Body of pancreas (tissue), 4 donors: ENCODE results near the gene CAMKK2. TPM values are rescaled to one million over a fixed set of nuclear protein-coding genes. Genes with fewer than 3 reads are reported as not detected.

ENCODE experiments used
- ATAC-seq: fragments of 150-250 bp; one replicate; pipeline ENCODE4 v1.9.1; 2016
- DNase-seq, 4 donors: peaks; one replicate each; pipeline ENCODE4 v3.0.0-alpha.2; 2019
- H3K27ac ChIP-seq, 4 donors: fragments of 200-600 bp; sonication (generic); 1 replicate in 3 of 4; 2 replicates in 1 of 4; pipeline versions ENCODE4 v1.5.1 to v1.6.1; 2016 to 2019; ENCODE audit warnings: mild to moderate bottlenecking in 1 of 4, mixed read lengths in 1 of 4, moderate library complexity in 1 of 4
- H3K27me3 ChIP-seq, 2 donors: fragments of 200-600 bp; sonication (generic); one replicate each; pipeline ENCODE4 v1.6.0; 2016; ENCODE audit warnings: mild to moderate bottlenecking in 1 of 2
- H3K36me3 ChIP-seq, 2 donors: fragments of 200-600 bp; sonication (generic); replicated peaks in 1 of 2; 2 replicates each; pipeline ENCODE4 v1.5.1; 2016; ENCODE audit warnings: low read depth in 2 of 2; ENCODE audit not compliant: insufficient read depth in 1 of 2
- H3K4me1 ChIP-seq: fragments of 200-600 bp; sonication (generic); one replicate; pipeline ENCODE4 v1.6.0; 2016
- H3K4me3 ChIP-seq, 2 donors: fragments of 200-600 bp; sonication (generic); 1 replicate in 1 of 2; 2 replicates in 1 of 2; pipeline ENCODE4 v1.5.1; 2016 to 2019
- H3K9me3 ChIP-seq, 3 donors: fragments of 200-600 bp; sonication (generic); 1 replicate in 2 of 3; 2 replicates in 1 of 3; pipeline ENCODE4 v1.5.1; 2016
- POLR2A ChIP-seq, 3 donors: fragments of 450-650 bp; IDR thresholded peaks; one replicate each; pipeline ENCODE4 v1.6.1; 2016; ENCODE audit warnings: antibody characterized with exemption in 3 of 3, mild to moderate bottlenecking in 2 of 3
- WGBS, 2 donors: methylation state at CpG; one replicate each; pipeline ENCODE4 v1.1.5; 2017; 5-methylcytosine and 5-hydroxymethylcytosine counted together
- intact Hi-C: fragments of 100-400 bp; cut with DNase I; formaldehyde crosslinking; loops from one replicate; pipeline ENCODE4 v1.15.1; 2023
- total RNA-seq, 2 donors: library from RNA; depleted of rRNA; stranded (reverse); fragments of >200 nt; gene quantifications; one replicate each; pipeline ENCODE4 v1.1.0, GENCODE V29; 2016
- TF ChIP-seq, protein P1 (sequence below), 7 experiments: fragments of 450-650 bp in 4 of 7; fragments of 200-600 bp in 3 of 7; sonication (generic) in 3 of 7; IDR thresholded peaks; one replicate each; pipeline ENCODE4 v1.5.1; 2016 to 2019; ENCODE audit warnings: antibody characterized with exemption in 7 of 7

CAMKK2 gene
- total RNA-seq, 2 donors from 2014 or later: 17.4 to 70.5 TPM

DNA sequence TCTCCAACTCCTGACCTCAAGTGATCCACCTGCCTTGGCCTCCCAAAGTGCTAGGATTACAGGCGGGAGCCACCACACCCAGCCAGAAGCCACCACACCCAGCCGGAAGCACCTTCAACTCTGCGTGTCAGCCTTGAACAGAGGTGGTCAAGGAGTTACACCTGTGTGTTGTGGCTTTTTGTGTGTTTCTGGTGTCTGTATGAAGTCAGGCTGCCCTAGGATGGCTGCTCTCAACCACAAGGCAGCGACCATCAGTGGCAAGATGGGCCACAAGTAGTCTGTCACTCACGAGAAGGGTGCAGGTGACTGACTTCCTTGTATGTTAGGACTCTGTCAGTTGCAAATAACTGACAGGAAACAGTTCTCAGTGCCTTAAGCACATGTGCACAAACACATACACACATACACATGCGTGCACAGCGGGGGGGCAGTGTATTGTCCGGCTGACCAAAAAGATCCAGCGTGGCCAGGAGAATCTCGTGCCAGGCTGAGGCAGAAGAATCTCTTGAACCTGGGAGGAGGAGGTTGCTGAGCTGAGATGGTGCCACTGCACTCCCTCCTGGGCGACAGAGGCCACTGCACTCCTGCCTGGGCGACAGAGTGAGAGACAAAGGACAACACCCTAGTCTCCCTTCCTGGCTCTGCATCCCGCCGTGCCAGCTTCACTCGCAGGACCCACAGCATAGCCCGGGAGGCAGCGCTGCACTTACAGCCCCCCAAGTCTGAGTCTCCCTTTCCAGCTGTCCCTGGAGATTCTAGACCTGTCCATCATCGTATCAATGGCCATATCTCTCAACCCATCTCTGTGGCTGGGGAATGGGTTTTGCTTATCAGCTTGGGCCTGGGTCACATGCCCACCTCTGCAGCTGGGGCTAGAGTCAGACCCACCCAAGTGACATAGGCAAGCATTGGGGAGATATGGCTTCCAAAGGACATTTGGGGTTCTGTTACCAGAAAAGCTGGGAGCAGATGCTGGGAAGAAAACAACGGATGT, 72.9 kb downstream of the CAMKK2 start:
- Histone ChIP-seq H3K27me3 (no peaks in the 10 kb centered on the region), H3K4me3 (no peak overlapping the region), H3K27ac (peak overlapping the region in 2 of 4 donors; percentile 9 to 18), H3K9me3 (no peaks in the 10 kb centered on the region), H3K36me3 (peaks cover 0 to 2% of the 10 kb centered on the region in 2 donors), H3K4me1 (peaks cover 44% of the 10 kb centered on the region)
- DNase-seq (peak; percentile 36 to 54 (median 44)), ATAC-seq (no peak)
- intact Hi-C loops: no loop called here
- 67 to 69% methylated on average over 16 to 19 of the region's 19 CpGs for WGBS, 2 donors
- no peak for TF ChIP-seq POLR2A (IDR thresholded peaks at IDR 0.05)
- TF ChIP-seq, protein P1, sequence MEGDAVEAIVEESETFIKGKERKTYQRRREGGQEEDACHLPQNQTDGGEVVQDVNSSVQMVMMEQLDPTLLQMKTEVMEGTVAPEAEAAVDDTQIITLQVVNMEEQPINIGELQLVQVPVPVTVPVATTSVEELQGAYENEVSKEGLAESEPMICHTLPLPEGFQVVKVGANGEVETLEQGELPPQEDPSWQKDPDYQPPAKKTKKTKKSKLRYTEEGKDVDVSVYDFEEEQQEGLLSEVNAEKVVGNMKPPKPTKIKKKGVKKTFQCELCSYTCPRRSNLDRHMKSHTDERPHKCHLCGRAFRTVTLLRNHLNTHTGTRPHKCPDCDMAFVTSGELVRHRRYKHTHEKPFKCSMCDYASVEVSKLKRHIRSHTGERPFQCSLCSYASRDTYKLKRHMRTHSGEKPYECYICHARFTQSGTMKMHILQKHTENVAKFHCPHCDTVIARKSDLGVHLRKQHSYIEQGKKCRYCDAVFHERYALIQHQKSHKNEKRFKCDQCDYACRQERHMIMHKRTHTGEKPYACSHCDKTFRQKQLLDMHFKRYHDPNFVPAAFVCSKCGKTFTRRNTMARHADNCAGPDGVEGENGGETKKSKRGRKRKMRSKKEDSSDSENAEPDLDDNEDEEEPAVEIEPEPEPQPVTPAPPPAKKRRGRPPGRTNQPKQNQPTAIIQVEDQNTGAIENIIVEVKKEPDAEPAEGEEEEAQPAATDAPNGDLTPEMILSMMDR (IDR thresholded peaks at IDR 0.05): peak in 5 of 7 experiments; percentile 17 to 57 (median 50)

GRCh38 chr12:121222847-121223246, 73.7 kb downstream of the CAMKK2 start:
- intact Hi-C loops: no loop called here
- Histone ChIP-seq H3K36me3 (peaks cover 0 to 2% of the 10 kb centered on the region in 2 donors), H3K9me3 (no peaks in the 10 kb centered on the region), H3K27me3 (no peaks in the 10 kb centered on the region), H3K27ac (no peak overlapping the region), H3K4me1 (peaks cover 49% of the 10 kb centered on the region), H3K4me3 (no peak overlapping the region)
- DNase-seq (no peak), ATAC-seq (no peak)
- WGBS, 2 donors: 86 to 87% methylated on average over 10 of the region's 10 CpGs
- no peak for TF ChIP-seq POLR2A (IDR thresholded peaks at IDR 0.05)
- TF ChIP-seq, protein P1 (IDR thresholded peaks at IDR 0.05): no peak

DNA sequence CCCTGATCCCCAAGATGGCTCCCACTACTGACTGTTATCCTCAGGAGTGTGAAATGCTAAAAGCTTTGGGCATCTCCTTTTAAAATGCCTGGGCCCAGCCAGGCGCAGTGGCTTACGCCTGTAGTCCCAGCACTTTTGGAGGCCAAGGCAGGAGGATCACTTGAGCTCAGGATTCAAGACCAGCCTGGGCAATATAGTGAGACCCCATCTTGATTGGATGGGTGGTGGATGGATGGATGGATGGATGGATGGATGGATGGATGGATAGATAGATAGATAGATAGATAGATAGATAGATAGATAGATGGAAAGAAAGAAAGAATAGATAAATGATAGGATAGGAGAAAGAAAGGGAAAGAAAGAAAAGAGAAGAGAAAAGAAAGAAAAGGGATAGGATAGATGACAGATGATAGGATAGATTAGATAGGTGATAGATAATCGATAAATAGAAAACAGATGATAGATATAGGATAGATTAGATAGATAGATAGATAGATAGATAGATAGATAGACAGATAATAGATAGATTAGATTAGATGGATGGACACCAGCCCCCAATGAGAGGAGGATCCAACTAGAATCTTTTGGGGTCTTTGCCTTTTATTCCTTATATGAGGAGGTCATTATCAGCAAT, 77.0 kb downstream of the CAMKK2 start:
- Histone ChIP-seq H3K4me3 (no peak overlapping the region), H3K27ac (peak overlapping the region; percentile 79 to 90 (median 86)), H3K27me3 (no peaks in the 10 kb centered on the region), H3K9me3 (no peaks in the 10 kb centered on the region), H3K36me3 (peaks cover 0 to 2% of the 10 kb centered on the region in 2 donors), H3K4me1 (peaks cover 64% of the 10 kb centered on the region)
- ATAC-seq (no peak), DNase-seq (peak in 1 of 4 donors; percentile 21)
- WGBS, 2 donors: 87 to 90% methylated on average over 3 of the region's 3 CpGs
- TF ChIP-seq, protein P1 (IDR thresholded peaks at IDR 0.05): no peak
- no peak for TF ChIP-seq POLR2A (IDR thresholded peaks at IDR 0.05)
- intact Hi-C loops: no loop called here

GRCh38 chr12:121218588-121219352, 77.7 kb downstream of the CAMKK2 start:
- peaks cover 0 to 2% of the 10 kb centered on the region in 2 donors for H3K36me3 ChIP-seq
- 32 to 42% methylated on average over 11 to 18 of the region's 18 CpGs for WGBS, 2 donors
- H3K27me3 ChIP-seq: no peaks in the 10 kb centered on the region
- peaks cover 71% of the 10 kb centered on the region for H3K4me1 ChIP-seq
- ATAC-seq: peak; percentile 31
- TF ChIP-seq POLR2A (IDR thresholded peaks at IDR 0.05): no peak
- TF ChIP-seq, protein P1 (IDR thresholded peaks at IDR 0.05): no peak
- peak overlapping the region; percentile 79 to 90 (median 86) for H3K27ac ChIP-seq
- H3K4me3 ChIP-seq: no peak overlapping the region
- DNase-seq: peak; percentile 63 to 85 (median 79)
- H3K9me3 ChIP-seq: no peaks in the 10 kb centered on the region
- intact Hi-C loops: no loop called here
